ENCODE results near the gene STK17B. TPM values are rescaled to one million over a fixed set of nuclear protein-coding genes. Genes with fewer than 3 reads are reported as not detected.

The STK17B gene
- total and polyA plus RNA-seq, 9 of the 15 experiments (the other 6 are each of a cell fraction or from before 2014, with no cell fraction given) = 2.3 to 17.7 (median 8.5) TPM

GRCh38 chr2:196137271-196137670, 34.1 kb downstream of the STK17B start:
- peaks cover 41% of the 10 kb centered on the region; the same call in 2 of the 3 replicates for H3K36me3 ChIP-seq (ENCODE audit: control insufficient read depth, insufficient read depth, low read length)
- no peak for TF ChIP-seq IFI16 (CRISPR knock-in tag; IDR thresholded peaks at IDR 0.05)
- no peak for TF ChIP-seq RBM25 (IDR thresholded peaks at IDR 0.05; ENCODE audit: low read depth, low read length, severe bottlenecking)
- no peak for TF ChIP-seq ZBTB9 (CRISPR knock-in tag; IDR thresholded peaks at IDR 0.05)
- no peak for TF ChIP-seq CREM (IDR thresholded peaks at IDR 0.05; ENCODE audit: low read depth)
- no peak for TF ChIP-seq SPI1 (IDR thresholded peaks at IDR 0.05; ENCODE audit: borderline replicate concordance, low read depth, low read length)
- TF ChIP-seq GATAD2A (IDR thresholded peaks at IDR 0.05) = no peak
- TF ChIP-seq NCOA2 (IDR thresholded peaks at IDR 0.05; ENCODE audit: partially characterized antibody in 2 of 2) = no peak
- TF ChIP-seq RB1 (IDR thresholded peaks at IDR 0.05; ENCODE audit: low read depth) = no peak
- TF ChIP-seq MAFK (IDR thresholded peaks at IDR 0.05; ENCODE audit: low read length) = 0 out of 2 replicates have a peak, but pooled peaks have one; percentile 36
- TF ChIP-seq MYNN (IDR thresholded peaks at IDR 0.05) = no peak
- TF ChIP-seq MYNN (CRISPR knock-in tag; IDR thresholded peaks at IDR 0.05) = no peak
- TF ChIP-seq HEY1 (CRISPR knock-in tag; IDR thresholded peaks at IDR 0.05; ENCODE audit: borderline replicate concordance) = no peak
- no peak for TF ChIP-seq ZNF444 (CRISPR knock-in tag; IDR thresholded peaks at IDR 0.05)
- no peak for TF ChIP-seq EWSR1 (IDR thresholded peaks at IDR 0.05; ENCODE audit: borderline replicate concordance, low read depth, partially characterized antibody)
- TF ChIP-seq, protein P1, sequence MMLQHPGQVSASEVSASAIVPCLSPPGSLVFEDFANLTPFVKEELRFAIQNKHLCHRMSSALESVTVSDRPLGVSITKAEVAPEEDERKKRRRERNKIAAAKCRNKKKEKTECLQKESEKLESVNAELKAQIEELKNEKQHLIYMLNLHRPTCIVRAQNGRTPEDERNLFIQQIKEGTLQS (IDR thresholded peaks at IDR 0.05) = peak; percentile 31; the same call in 1 of the 2 replicates
- TF ChIP-seq, protein P1 (CRISPR knock-in tag; conservative IDR thresholded peaks at IDR 0.05) = no peak
- TF ChIP-seq ZNF280A (IDR thresholded peaks at IDR 0.05; ENCODE audit: low read depth, partially characterized antibody) = no peak
- TF ChIP-seq PURB (CRISPR knock-in tag; IDR thresholded peaks at IDR 0.05; ENCODE audit: low read depth) = no peak
- TF ChIP-seq ZNF316 (IDR thresholded peaks at IDR 0.05) = peak; percentile 74
- no peak for TF ChIP-seq KDM1A (IDR thresholded peaks at IDR 0.05)
- TF ChIP-seq, protein P2, sequence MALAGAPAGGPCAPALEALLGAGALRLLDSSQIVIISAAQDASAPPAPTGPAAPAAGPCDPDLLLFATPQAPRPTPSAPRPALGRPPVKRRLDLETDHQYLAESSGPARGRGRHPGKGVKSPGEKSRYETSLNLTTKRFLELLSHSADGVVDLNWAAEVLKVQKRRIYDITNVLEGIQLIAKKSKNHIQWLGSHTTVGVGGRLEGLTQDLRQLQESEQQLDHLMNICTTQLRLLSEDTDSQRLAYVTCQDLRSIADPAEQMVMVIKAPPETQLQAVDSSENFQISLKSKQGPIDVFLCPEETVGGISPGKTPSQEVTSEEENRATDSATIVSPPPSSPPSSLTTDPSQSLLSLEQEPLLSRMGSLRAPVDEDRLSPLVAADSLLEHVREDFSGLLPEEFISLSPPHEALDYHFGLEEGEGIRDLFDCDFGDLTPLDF (CRISPR knock-in tag; IDR thresholded peaks at IDR 0.05) = no peak

More at GRCh38 chr2:196137271-196137670, 34.1 kb downstream of the STK17B start:
- Histone ChIP-seq H3K79me2 (ENCODE audit: control insufficient read depth, insufficient read depth, low read length) (no peaks in the 10 kb centered on the region), H3K4me3 (no peak overlapping the region), H3K9me1 (ENCODE audit: control insufficient read depth, insufficient read depth, low read length) (no peaks in the 10 kb centered on the region), H3K9me3 (replicated peaks; ENCODE audit: control insufficient read depth, insufficient read depth, low read depth, low read length) (no peaks in the 10 kb centered on the region), H3K4me2 (ENCODE audit: insufficient read depth, low read length) (no peak overlapping the region), H3K27ac (ENCODE audit: extremely low read depth, low read depth, low read length) (no peak overlapping the region), H3K9ac (ENCODE audit: insufficient read depth in 1 of 2, low read depth in 2 of 2, low read length in 2 of 2) (no peak overlapping the region), H3K4me1 (replicated peaks in 1 of 2; ENCODE audit: control insufficient read depth in 2 of 2, insufficient read depth in 2 of 2, low read length in 2 of 2) (peaks cover 0 to 2% of the 10 kb centered on the region in 2 experiments; a peak in 2 of 5 replicates), H2AFZ (ENCODE audit: low read depth, low read length) (no peak overlapping the region), H4K20me1 (replicated peaks; ENCODE audit: control insufficient read depth, insufficient read depth, low read length) (no peaks in the 10 kb centered on the region), H3K27me3 (ENCODE audit: control insufficient read depth in 2 of 2, insufficient read depth in 2 of 2, low read length in 2 of 2) (no peaks in the 10 kb centered on the region)
- intact Hi-C loops (cut with micrococcal nuclease) (no loop called here), in situ Hi-C loops (cut with MboI) (loop anchor here (10.0 to 25.0 kb wide), 2 partner anchors 328 to 600 kb away; no protein-coding TSS in a partner anchor)
- FAIRE-seq (peak; percentile 6), DNase-seq (ENCODE audit: extremely low read depth in 1 of 4, low spot score in 3 of 4) (no peak), ATAC-seq (no peak)
- no TSS peak for BruUV-seq (replicated peaks)
- 90% methylated on average over 2 of the region's 2 CpGs for WGBS (ENCODE audit: insufficient coverage, low coverage, missing lambda C conversion rate)
- POLR2A ChIA-PET = no interaction called here
- CTCF ChIA-PET (ENCODE audit: low intra/inter-chr PET ratio) = no interaction called here
